Mammary epithelial cell (primary cell): ENCODE measurements around the gene SMYD4.

ENCODE experiments used
- CTCF ChIP-seq, 2 donors: IDR thresholded peaks in 1 of 2; conservative IDR thresholded peaks in 1 of 2; 2 replicates each; pipeline ENCODE4 v1.5.1; 2011 to 2012; ENCODE audit warnings: inconsistent platforms in 2 of 2, low read length in 2 of 2, mild to moderate bottlenecking in 2 of 2, control low read depth in 1 of 2, low read depth in 1 of 2; ENCODE audit not compliant: insufficient read depth in 1 of 2; ENCODE audit errors: extremely low read depth in 1 of 2
- EZH2 ChIP-seq: IDR thresholded peaks from 2 replicates; pipeline ENCODE4 v1.6.1; 2012; ENCODE audit warnings: low read length, inconsistent platforms, borderline replicate concordance

DNA sequence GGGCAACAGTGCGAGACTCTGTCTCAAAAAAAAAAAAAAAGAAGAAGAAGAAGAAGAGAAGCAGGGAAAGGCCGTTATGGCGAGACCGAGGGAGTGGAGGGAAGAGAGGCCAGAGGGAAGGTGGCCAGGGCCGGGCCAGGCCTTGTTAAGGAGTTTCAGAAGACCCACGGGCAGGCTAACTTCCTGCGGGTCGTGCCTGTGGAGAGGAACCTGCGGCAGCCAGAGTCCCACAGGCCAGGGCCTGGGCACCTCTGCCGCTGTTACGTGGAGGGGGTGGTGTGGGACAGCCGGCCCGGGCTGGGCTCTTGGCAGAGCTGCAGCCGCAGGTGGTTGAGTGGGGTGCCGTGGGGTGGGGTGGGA, 99.8 kb downstream of the SMYD4 start:
- TF ChIP-seq CTCF (conservative IDR thresholded peaks at IDR 0.05 in 1 of 2, IDR thresholded peaks at IDR 0.05 in 1 of 2; ENCODE audit: extremely low read depth in 1 of 2, insufficient read depth in 1 of 2, low read depth in 1 of 2, low read length in 2 of 2) (no peak), EZH2 (no peak)
